Fibroblast of lung (primary cell): ENCODE data around the gene LARP6.

Source experiments
- EZH2 ChIP-seq: IDR thresholded peaks from 2 replicates; pipeline ENCODE4 v1.5.1; 2012; ENCODE audit warnings: low read length, control low read depth, mild to moderate bottlenecking; ENCODE audit errors: missing control alignments
- TF ChIP-seq, protein P1 (sequence below), 2 donors: IDR thresholded peaks in 1 of 2; conservative IDR thresholded peaks in 1 of 2; 1 replicate in 1 of 2; 2 replicates in 1 of 2; pipeline ENCODE4 v1.5.1; 2011 to 2012; ENCODE audit warnings: low read length in 2 of 2, control low read depth in 1 of 2, inconsistent platforms in 1 of 2, low read depth in 1 of 2, mild to moderate bottlenecking in 1 of 2

DNA sequence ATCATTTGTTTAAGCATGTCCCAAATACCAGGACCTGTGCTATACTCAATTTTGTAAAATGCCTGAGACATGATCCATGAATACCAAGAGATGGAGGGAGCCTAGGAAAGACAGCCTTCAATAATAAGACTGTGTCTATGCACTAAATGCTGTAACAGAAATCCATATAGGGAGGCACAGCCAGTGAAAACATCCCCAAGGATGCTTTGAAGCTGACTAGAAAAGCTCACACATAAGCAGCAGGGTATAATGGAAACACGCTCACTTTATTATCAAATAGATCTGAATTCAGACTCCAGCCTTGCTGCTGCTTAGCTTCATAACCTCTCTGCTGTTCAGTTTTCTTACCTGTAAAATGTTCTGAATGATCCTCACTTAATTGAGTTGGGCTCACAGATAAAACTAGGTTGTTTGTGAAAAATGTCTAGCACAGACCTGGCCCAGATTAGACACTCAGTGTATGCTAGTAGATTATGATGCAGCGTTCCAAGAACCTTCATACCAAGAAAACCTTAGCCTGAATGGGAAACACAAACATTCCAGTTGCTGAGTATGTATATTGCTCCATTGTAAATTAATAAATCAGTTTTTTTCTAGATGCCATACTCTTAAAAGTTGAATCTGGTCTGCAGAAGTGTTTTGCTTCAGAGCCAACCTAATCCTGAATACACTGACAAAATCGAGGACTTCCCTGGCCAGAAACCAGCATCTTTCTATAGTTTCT lies 3.8 kb upstream of the LARP6 start:
- TF ChIP-seq, protein P1, sequence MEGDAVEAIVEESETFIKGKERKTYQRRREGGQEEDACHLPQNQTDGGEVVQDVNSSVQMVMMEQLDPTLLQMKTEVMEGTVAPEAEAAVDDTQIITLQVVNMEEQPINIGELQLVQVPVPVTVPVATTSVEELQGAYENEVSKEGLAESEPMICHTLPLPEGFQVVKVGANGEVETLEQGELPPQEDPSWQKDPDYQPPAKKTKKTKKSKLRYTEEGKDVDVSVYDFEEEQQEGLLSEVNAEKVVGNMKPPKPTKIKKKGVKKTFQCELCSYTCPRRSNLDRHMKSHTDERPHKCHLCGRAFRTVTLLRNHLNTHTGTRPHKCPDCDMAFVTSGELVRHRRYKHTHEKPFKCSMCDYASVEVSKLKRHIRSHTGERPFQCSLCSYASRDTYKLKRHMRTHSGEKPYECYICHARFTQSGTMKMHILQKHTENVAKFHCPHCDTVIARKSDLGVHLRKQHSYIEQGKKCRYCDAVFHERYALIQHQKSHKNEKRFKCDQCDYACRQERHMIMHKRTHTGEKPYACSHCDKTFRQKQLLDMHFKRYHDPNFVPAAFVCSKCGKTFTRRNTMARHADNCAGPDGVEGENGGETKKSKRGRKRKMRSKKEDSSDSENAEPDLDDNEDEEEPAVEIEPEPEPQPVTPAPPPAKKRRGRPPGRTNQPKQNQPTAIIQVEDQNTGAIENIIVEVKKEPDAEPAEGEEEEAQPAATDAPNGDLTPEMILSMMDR (conservative IDR thresholded peaks at IDR 0.05 in 1 of 2, IDR thresholded peaks at IDR 0.05 in 1 of 2; ENCODE audit: low read depth in 1 of 2, low read length in 2 of 2): no peak
- no peak for TF ChIP-seq EZH2
